LNCaP clone FGC (cell line): ENCODE results near the gene CA6.
"Not testable (repeated sequence)": the region's sequence is repeated elsewhere in the genome, so short reads cannot be mapped to it uniquely, and the experiment has no call there.

Experiments
- DNase-seq: peaks from one replicate; pipeline ENCODE4 v3.0.0-alpha.2; 2011; ENCODE audit warnings: low read depth
- H3K4me3 ChIP-seq: 2 replicates; pipeline ENCODE4 v1.5.1; 2011; ENCODE audit warnings: mild to moderate bottlenecking, low read depth, low read length, control low read depth
- CTCF ChIP-seq: IDR thresholded peaks from 2 replicates; pipeline ENCODE4 v1.5.1; 2012; ENCODE audit warnings: mild to moderate bottlenecking; ENCODE audit not compliant: control insufficient read depth, insufficient read depth; ENCODE audit errors: extremely low read depth

Gene CA6

DNA sequence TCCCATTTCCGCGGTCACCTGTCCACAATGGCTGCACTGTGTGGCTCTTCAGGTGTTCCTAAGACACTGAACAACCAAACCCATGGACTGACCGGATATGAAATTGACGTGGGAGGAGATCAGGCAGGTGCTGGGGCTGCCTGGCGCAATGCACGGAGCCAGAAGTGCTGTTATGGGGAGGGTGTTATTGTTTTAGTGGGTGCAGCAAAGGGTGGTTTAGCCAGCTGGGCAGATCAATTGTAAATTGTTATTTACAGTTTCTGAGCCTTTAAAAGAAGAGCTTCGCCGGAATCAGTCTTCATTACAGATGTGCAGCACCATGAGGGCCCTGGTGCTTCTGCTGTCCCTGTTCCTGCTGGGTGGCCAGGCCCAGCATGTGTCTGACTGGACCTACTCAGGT is at the start of gene CA6:
TSS of gene CA6 (plus strand) at position 301 of the 400 bp plus-strand sequence. CDS start at position 320, 19 bp downstream.
- H3K4me3 ChIP-seq: no peak within 1 kb of the TSS
- no peak for DNase-seq
- no peak for TF ChIP-seq CTCF

- not testable (repeated sequence) for DNase-seq, H3K4me3 ChIP-seq
Observed at GRCh38 chr1:8896775-8897174, 48.9 kb upstream of the CA6 start.

- not testable (repeated sequence) for H3K4me3 ChIP-seq, DNase-seq
Observed at GRCh38 chr1:8897505-8897904, 48.2 kb upstream of the CA6 start.

- DNase-seq, H3K4me3 ChIP-seq: not testable (repeated sequence)
Observed at GRCh38 chr1:8898418-8898817, 47.2 kb upstream of the CA6 start.

DNA sequence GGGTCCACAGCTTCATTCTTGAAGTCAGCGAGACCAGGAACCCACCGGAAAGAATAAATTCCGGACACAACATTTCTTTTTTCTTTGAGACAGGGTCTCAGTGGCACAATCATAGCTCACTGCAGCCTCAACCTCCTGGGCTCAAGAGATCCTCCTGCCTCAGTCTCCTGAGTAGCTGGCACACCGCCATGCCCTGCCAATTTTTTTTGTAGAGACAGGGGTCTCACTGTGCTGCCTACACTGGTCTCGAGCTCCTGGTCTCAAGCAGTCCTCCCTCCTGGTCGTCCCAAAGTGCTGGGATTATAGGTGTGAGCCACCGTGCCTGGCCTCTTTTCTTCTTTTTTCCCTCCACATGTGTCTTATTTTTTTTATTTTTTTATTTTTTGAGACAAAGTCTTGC is 46.6 kb upstream of the CA6 start:
- TF ChIP-seq CTCF: no peak
- no peak for DNase-seq

DNA sequence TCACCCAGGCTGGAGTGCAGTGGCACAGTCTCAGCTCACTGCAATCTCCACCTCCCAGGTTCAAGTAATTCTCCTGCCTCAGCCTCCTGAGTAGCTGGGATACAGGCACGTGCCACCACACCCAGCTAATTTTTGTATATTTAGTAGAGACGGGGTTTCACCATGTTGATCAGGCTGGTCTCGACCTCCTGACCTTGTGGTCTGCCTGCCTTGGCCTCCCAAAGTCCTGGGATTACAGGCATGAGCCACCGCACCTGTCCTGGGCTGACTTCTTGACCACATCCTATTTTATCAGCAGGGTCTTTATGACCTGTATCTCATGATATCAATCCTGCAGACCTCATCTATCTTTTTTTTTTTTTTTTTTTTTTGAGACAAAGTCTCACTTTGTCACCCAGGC is 45.0 kb upstream of the CA6 start:
- not testable (repeated sequence) for DNase-seq, H3K4me3 ChIP-seq

More for the DNA sequence above, 46.6 kb upstream of the CA6 start:
- no peak overlapping the region for H3K4me3 ChIP-seq

DNA sequence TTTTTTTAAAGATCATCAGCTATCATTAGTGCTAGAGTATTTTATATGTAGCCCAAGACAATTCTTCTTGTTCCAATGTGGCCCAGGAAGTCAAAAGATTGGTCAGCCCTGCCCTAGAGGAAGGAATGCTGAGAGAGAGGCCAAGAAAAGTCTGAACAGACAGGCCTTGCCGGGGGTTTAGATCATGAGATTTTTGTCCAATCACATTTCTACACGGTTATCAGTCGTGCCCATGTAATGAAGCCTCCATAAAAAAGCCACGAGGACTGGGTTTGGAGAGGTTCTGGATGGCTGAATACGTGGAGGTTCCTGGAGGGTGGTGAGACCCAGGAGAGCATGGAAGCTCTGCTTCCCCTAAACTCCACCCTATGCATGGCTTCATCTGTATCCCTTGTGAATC is 42.9 kb upstream of the CA6 start:
- no peak for TF ChIP-seq CTCF
- DNase-seq: no peak
- no peak overlapping the region for H3K4me3 ChIP-seq

DNA sequence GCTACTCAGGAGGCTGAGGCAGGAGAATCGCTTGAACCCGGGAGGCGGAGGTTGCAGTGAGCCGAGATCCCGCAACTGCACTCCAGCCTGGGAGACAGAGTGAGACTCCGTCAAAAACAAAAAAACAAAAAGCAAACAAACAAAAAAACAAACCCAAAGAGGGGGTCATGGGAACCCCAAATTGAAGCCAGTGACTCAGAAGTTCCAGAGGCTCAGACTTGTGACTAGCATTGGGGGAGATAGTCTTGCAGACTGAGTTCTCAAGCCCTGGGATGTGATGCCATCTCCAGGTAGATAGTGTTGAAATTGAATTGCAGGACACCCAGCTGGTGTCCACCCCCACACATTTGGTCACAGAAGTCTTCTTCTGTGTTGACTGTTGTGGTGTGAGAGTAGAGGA is 42.3 kb upstream of the CA6 start:
- no peak for TF ChIP-seq CTCF
- no peak for DNase-seq
- no peak overlapping the region for H3K4me3 ChIP-seq

GRCh38 chr1:8903908-8904650 is 41.6 kb upstream of the CA6 start:
- DNase-seq: peak; percentile 27
- no peak overlapping the region for H3K4me3 ChIP-seq
- TF ChIP-seq CTCF: no peak
